Smooth muscle cell (in vitro differentiated cells): ENCODE measurements around the gene GLI3. TPM values are rescaled to one million over a fixed set of nuclear protein-coding genes. Genes with fewer than 3 reads are reported as not detected.
A peak's percentile ranks its signal among the peaks of the same experiment; 100 is the strongest.

Experiments
- DNase-seq: peaks from one replicate; lab custom pipeline; 2025; ENCODE audit not compliant: unreplicated experiment; lab: John Stamatoyannopoulos, UW
- H2AFZ ChIP-seq: fragments of 200-600 bp; sonication (generic); 2 replicates; pipeline ENCODE4 v1.6.0; 2016; ENCODE audit warnings: antibody characterized with exemption, low read depth, mild to moderate bottlenecking
- H3F3A ChIP-seq: fragments of 200-600 bp; sonication (generic); 2 replicates; pipeline ENCODE4 v1.6.0; 2017; ENCODE audit warnings: antibody characterized with exemption, low read depth
- H3K27ac ChIP-seq: fragments of 200-600 bp; sonication (generic); 2 replicates; pipeline ENCODE4 v1.5.1; 2016; ENCODE audit warnings: low read depth, mild to moderate bottlenecking
- H3K27me3 ChIP-seq: fragments of 200-600 bp; sonication (generic); 2 replicates; pipeline ENCODE4 v1.6.1; 2016; ENCODE audit warnings: low read depth, mild to moderate bottlenecking
- H3K36me3 ChIP-seq: fragments of 200-600 bp; sonication (generic); 2 replicates; pipeline ENCODE4 v1.5.1; 2016; ENCODE audit warnings: low read depth
- H3K4me1 ChIP-seq: fragments of 200-600 bp; sonication (generic); 2 replicates; pipeline ENCODE4 v1.5.1; 2016; ENCODE audit warnings: low read depth
- H3K4me2 ChIP-seq: fragments of 200-600 bp; sonication (generic); 2 replicates; pipeline ENCODE4 v1.6.0; 2016; ENCODE audit warnings: mild to moderate bottlenecking
- H3K4me3 ChIP-seq: fragments of 200-600 bp; sonication (generic); 2 replicates; pipeline ENCODE4 v1.5.1; 2016; ENCODE audit warnings: mild to moderate bottlenecking
- H3K79me2 ChIP-seq: fragments of 200-600 bp; sonication (generic); 2 replicates; pipeline ENCODE4 v1.6.0; 2016; ENCODE audit warnings: low read depth, mild to moderate bottlenecking
- H3K9ac ChIP-seq: fragments of 200-600 bp; sonication (generic); 2 replicates; pipeline ENCODE4 v1.6.0; 2016; ENCODE audit warnings: low read depth
- H3K9me3 ChIP-seq: fragments of 200-600 bp; sonication (generic); replicated peaks from 2 replicates; pipeline ENCODE4 v1.5.1; 2016; ENCODE audit warnings: low read depth
- H4K20me1 ChIP-seq: fragments of 200-600 bp; sonication (generic); 2 replicates; pipeline ENCODE4 v1.6.0; 2016; ENCODE audit warnings: low read depth
- CTCF ChIP-seq: fragments of 200-600 bp; sonication (generic); IDR thresholded peaks from 2 replicates; pipeline ENCODE4 v1.5.1; 2017; ENCODE audit warnings: borderline replicate concordance, mild to moderate bottlenecking, antibody characterized with exemption; ENCODE audit not compliant: insufficient read depth, poor library complexity, severe bottlenecking
- WGBS: methylation state at CpG from one replicate; pipeline ENCODE4 v1.1.7; 2016; ENCODE audit warnings: low lambda C conversion rate; 5-methylcytosine and 5-hydroxymethylcytosine counted together
- polyA plus RNA-seq: library from polyadenylated mRNA; unstranded; fragments of >200 nt; fragmentation: Nextera tagmentation; extraction: Ambion mirVana; gene quantifications from 2 replicates; pipeline ENCODE4 v1.2.1, GENCODE V29; 2016
- total RNA-seq: library from RNA; depleted of rRNA; stranded (reverse); fragments of >200 nt; gene quantifications from 2 replicates; pipeline ENCODE4 v1.2.3, GENCODE V29; 2014

Gene GLI3
- total and polyA plus RNA-seq, 2 experiments from 2014 or later: 31.1 to 70.4 TPM

DNA sequence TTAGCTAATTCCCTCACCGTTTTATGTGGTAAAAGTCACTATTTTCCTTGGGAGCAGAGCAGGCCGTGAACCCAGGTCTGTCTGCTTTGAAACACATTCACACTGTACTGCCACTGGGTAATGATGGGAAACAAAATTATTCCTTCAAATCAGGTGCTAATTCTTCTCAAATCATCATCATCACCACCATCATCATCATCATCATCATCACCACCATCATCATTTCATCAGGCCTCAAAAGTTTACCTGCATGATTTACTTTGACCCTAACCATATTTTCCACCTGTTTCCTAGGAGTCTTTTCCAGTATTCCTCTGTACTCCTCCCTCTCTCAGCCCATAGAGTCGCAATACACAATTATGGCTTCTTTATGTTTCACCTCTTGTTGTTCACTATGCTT is 220.5 kb downstream of the GLI3 start:
- Histone ChIP-seq H3K36me3 (no peaks in the 10 kb centered on the region), H2AFZ (no peak overlapping the region), H3F3A (peaks cover 21% of the 10 kb centered on the region), H3K27ac (peak overlapping the region; percentile 71), H3K79me2 (no peaks in the 10 kb centered on the region), H4K20me1 (peaks cover 52% of the 10 kb centered on the region), H3K4me2 (no peak overlapping the region), H3K4me1 (no peaks in the 10 kb centered on the region), H3K9me3 (no peaks in the 10 kb centered on the region), H3K9ac (no peak overlapping the region), H3K4me3 (no peak overlapping the region), H3K27me3 (no peaks in the 10 kb centered on the region)
- no peak for DNase-seq
- WGBS: 100% methylated on average over 3 of the region's 3 CpGs
- no peak for TF ChIP-seq CTCF

DNA sequence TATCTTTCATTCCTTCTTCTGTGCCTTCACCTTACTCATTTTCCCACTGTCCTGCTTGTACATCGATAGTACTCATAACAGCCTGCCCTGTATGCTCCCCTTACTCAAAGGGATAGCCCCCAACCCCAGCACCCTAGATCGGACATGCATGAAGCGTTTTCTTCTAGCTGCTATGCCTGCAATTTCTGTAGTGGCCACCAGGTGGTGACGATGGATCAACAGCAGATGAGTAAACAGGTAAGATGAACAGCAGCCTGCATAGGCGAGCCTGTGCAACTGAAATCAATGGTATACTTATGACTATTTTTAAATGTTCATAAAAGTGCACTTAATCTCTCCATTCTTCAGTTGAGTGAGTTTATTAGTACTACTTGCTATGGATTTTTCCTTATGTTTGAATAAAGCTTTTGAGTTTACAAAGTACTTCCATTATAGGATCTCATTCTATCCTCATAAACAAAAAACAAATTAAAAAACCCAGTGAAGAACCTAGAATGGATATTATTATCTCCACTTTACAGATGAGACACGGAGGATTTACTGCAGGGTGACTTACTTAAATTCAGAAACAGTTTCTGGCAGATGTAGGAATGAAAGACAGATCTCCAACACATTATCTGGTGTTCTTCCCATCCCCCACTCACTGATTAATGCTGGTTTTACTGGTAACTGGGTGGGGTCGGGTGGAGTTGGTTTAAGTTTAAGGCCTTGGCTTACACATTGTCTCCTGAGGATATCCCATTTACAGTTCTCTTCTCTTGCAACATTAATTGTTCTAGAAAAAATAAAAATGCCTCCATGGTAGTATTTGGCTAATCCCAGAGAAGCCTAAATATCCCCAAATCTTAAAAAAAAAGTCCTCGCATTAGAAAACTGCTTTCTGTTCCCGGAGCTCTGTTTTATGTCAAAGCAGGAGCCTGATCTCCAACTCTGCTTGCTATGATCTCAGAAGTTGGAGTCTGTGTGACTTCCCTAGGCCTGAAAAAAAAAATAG is 222.1 kb downstream of the GLI3 start:
- Histone ChIP-seq H3K4me3 (no peak overlapping the region), H3K79me2 (peaks cover 4% of the 10 kb centered on the region), H3K9ac (no peak overlapping the region), H3F3A (peaks cover 21% of the 10 kb centered on the region), H3K9me3 (no peaks in the 10 kb centered on the region), H3K4me2 (peak overlapping the region; percentile 24), H4K20me1 (peaks cover 66% of the 10 kb centered on the region), H3K36me3 (no peaks in the 10 kb centered on the region), H3K4me1 (no peaks in the 10 kb centered on the region), H3K27me3 (no peaks in the 10 kb centered on the region), H2AFZ (no peak overlapping the region), H3K27ac (peak overlapping the region; percentile 71)
- 32% methylated on average over 9 of the region's 9 CpGs for WGBS
- no peak for DNase-seq
- TF ChIP-seq CTCF: peak; percentile 89

DNA sequence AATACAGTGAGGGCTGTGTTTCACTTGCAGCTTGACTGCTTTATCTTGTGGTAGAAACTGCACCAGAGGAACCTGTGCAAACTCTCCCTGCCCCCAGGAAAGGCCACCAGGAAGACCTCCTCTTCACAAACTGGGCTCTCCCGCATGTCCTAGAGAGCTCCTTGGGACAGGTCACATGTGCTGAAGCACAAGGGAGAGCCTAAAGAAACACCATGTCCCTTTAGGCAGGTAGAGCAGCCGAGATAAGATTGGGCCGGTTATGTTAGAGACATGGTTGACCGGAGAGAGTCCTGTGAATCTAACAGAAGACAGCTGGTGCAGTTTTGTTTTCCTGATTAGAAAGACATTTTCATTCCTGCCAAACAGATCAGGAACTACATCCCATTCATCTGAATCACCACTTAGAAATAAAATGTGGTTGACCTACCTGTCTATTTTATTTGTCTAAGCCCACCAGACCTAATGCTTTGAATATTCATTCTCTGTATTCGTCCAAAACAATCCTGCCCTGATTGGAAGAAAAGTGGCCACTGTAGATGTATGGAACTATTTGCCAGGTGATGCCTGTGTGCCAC is 224.1 kb downstream of the GLI3 start:
- DNase-seq: no peak
- no peak overlapping the region for H2AFZ ChIP-seq
- H3K9me3 ChIP-seq: no peaks in the 10 kb centered on the region
- no peaks in the 10 kb centered on the region for H3K27me3 ChIP-seq
- H4K20me1 ChIP-seq: peaks cover 69% of the 10 kb centered on the region
- no peak overlapping the region for H3K27ac ChIP-seq
- no peak overlapping the region for H3K4me3 ChIP-seq
- TF ChIP-seq CTCF: no peak
- 88% methylated on average over 5 of the region's 5 CpGs for WGBS
- peaks cover 9% of the 10 kb centered on the region for H3K36me3 ChIP-seq
- H3K9ac ChIP-seq: no peak overlapping the region
- H3F3A ChIP-seq: peaks cover 18% of the 10 kb centered on the region
- H3K79me2 ChIP-seq: peaks cover 4% of the 10 kb centered on the region
- no peak overlapping the region for H3K4me2 ChIP-seq
- no peaks in the 10 kb centered on the region for H3K4me1 ChIP-seq
